HepG2 (cell line): ENCODE data around the gene MAPK8IP3. TPM values are rescaled to one million over a fixed set of nuclear protein-coding genes. Genes with fewer than 3 reads are reported as not detected.

Experiments used
- ATF1 ChIP-seq: IDR thresholded peaks from 2 replicates; pipeline ENCODE4 v1.6.1; 2016; ENCODE audit warnings: mild to moderate bottlenecking, control low read depth
- HINFP ChIP-seq: sonication (generic); formaldehyde crosslinking; IDR thresholded peaks from 2 replicates; pipeline ENCODE4 v1.4.0; 2020; ENCODE audit warnings: low read depth, mild to moderate bottlenecking, missing genetic modification reagents
- MYC ChIP-seq: sonication (generic); formaldehyde crosslinking; IDR thresholded peaks from 2 replicates; pipeline ENCODE4 v1.9.0; 2021; ENCODE audit warnings: missing genetic modification reagents, borderline replicate concordance
- PAXIP1 ChIP-seq: sonication (generic); formaldehyde crosslinking; conservative IDR thresholded peaks from 2 replicates; pipeline ENCODE4 v1.4.0; 2020; ENCODE audit warnings: mild to moderate bottlenecking, missing genetic modification reagents, moderate library complexity
- ZNF589 ChIP-seq: sonication (generic); formaldehyde crosslinking; conservative IDR thresholded peaks from 2 replicates; pipeline ENCODE4 v1.8.0; 2022; ENCODE audit warnings: mild to moderate bottlenecking, moderate library complexity, missing genetic modification reagents
- ZNF704 ChIP-seq: sonication (generic); formaldehyde crosslinking; IDR thresholded peaks from 2 replicates; pipeline ENCODE4 v1.8.1; 2023; ENCODE audit warnings: mild to moderate bottlenecking, inconsistent platforms, moderate library complexity, missing genetic modification reagents, borderline replicate concordance
- ZNF749 ChIP-seq: sonication (generic); formaldehyde crosslinking; IDR thresholded peaks from 2 replicates; pipeline ENCODE4 v1.8.0; 2022; ENCODE audit warnings: mild to moderate bottlenecking, missing genetic modification reagents, moderate library complexity, borderline replicate concordance
- ZNF800 ChIP-seq: sonication (generic); formaldehyde crosslinking; IDR thresholded peaks from 2 replicates; pipeline ENCODE4 v1.4.0; 2020; ENCODE audit warnings: missing genetic modification reagents
- polyA plus RNA-seq, 8 experiments: library from polyadenylated mRNA; depleted of rRNA in 3 of 8; stranded (reverse) in 7 of 8; unstranded in 1 of 8; fragments of >200 nt; fragmentation: Illumina TruSeq in 4 of 8; extraction: Trizol in 4 of 8; gene quantifications; 2 replicates each; pipeline versions ENCODE4 v1.2.1 to v1.2.3, GENCODE V29; 2011 to 2016; ENCODE audit warnings: low read depth in 4 of 8, missing spikeins in 1 of 8, mixed read lengths in 1 of 8; ENCODE audit not compliant: insufficient read depth in 1 of 8
- total RNA-seq, 5 experiments: library from RNA; depleted of rRNA; stranded (reverse); fragments of >200 nt; fragmentation: Illumina TruSeq; extraction: Trizol; gene quantifications; 2 replicates each; pipeline ENCODE4 v1.2.3, GENCODE V29; 2016; ENCODE audit warnings: low read depth in 1 of 5

Gene MAPK8IP3
- total and polyA plus RNA-seq, 2 of the 13 experiments (the other 11 are each of a cell fraction or from before 2014, with no cell fraction given) = 25.1 to 41.7 TPM

GRCh38 chr16:1776672-1776955 is 70.6 kb downstream of the MAPK8IP3 start (continued):
- TF ChIP-seq PAXIP1 (CRISPR knock-in tag) (no peak), ZNF749 (no peak), HINFP (CRISPR knock-in tag) (no peak), MYC (CRISPR knock-in tag) (no peak), ZNF800 (CRISPR knock-in tag) (no peak), ATF1 (CRISPR knock-in tag) (no peak), ZNF704 (no peak), ZNF589 (CRISPR knock-in tag) (no peak)
- TF ChIP-seq, all 625 proteins: peak for 0
